ENCODE measurements around the gene TANC1.

The TANC1 gene

DNA sequence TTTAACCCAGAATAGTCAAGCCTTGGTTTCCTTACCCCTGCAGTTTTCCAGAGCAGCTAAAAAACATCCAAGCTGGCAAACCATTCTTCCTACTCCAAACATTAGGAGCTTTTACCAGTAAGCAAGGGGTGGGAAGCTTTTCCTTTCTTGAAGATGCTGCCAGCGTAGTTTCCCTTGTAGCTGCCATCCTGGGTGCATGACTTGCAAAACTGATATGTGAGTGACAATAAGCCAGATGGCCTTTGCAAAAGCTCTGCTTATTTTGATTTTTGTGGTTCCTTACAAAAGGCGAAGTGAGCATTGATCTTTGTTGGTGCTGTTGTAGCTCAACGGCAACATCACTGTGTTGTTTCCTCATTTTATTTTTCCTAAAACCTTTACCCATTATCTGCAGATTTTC is 179.2 kb downstream of the TANC1 start:
- no peak for DNase-seq (ENCODE audit: low read depth)
- no peak overlapping the region for H3K4me3 ChIP-seq (replicated peaks; ENCODE audit: low read depth, low read length)
- TF ChIP-seq, protein P1, sequence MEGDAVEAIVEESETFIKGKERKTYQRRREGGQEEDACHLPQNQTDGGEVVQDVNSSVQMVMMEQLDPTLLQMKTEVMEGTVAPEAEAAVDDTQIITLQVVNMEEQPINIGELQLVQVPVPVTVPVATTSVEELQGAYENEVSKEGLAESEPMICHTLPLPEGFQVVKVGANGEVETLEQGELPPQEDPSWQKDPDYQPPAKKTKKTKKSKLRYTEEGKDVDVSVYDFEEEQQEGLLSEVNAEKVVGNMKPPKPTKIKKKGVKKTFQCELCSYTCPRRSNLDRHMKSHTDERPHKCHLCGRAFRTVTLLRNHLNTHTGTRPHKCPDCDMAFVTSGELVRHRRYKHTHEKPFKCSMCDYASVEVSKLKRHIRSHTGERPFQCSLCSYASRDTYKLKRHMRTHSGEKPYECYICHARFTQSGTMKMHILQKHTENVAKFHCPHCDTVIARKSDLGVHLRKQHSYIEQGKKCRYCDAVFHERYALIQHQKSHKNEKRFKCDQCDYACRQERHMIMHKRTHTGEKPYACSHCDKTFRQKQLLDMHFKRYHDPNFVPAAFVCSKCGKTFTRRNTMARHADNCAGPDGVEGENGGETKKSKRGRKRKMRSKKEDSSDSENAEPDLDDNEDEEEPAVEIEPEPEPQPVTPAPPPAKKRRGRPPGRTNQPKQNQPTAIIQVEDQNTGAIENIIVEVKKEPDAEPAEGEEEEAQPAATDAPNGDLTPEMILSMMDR (IDR thresholded peaks at IDR 0.05; ENCODE audit: low read length, missing control alignments), result no peak

DNA sequence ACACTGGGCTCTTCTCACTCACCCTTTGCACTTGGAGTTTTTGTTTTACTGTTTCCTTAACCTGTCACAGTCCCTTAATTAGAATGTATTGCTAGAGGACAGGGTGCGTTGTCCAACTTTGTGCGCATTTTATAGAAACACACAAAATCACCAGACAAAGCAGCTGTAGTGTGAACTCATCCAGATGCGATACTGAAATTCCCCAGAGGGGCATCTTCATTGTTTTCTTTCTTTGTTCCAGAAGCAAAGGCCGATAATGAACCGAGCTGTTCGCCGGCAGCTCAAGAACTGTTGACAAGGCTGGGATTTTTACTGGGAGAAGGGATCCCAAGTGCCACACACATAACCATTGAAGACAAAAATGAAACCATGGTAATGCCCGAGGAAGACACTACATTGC is 180.5 kb downstream of the TANC1 start:
- TF ChIP-seq, protein P1 (IDR thresholded peaks at IDR 0.05; ENCODE audit: low read length, missing control alignments), result no peak
- no peak overlapping the region for H3K4me3 ChIP-seq (replicated peaks; ENCODE audit: low read depth, low read length)
- no peak for DNase-seq (ENCODE audit: low read depth)

DNA sequence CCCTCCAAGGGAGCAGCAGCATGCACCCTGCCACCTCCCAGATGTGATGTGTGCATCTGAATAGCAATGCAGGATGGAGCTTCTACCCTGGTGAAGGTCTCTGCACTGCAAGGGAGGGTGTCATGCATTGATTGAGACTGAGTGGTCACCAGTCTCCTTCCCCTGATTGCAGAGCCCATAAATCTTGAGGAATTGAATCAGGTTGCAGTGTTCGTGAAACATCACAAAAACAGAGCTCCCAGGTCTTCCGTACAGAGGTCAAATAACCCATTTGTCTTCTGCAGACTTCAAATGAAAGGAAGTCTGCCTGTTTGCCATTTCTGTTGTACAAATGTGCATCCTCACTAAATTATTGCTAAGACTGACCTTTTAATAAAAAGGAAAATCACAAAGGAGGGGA is 181.3 kb downstream of the TANC1 start:
- no peak for DNase-seq (ENCODE audit: low read depth)
- H3K4me3 ChIP-seq (replicated peaks; ENCODE audit: low read depth, low read length), result no peak overlapping the region
- TF ChIP-seq, protein P1 (IDR thresholded peaks at IDR 0.05; ENCODE audit: low read length, missing control alignments), result no peak

DNA sequence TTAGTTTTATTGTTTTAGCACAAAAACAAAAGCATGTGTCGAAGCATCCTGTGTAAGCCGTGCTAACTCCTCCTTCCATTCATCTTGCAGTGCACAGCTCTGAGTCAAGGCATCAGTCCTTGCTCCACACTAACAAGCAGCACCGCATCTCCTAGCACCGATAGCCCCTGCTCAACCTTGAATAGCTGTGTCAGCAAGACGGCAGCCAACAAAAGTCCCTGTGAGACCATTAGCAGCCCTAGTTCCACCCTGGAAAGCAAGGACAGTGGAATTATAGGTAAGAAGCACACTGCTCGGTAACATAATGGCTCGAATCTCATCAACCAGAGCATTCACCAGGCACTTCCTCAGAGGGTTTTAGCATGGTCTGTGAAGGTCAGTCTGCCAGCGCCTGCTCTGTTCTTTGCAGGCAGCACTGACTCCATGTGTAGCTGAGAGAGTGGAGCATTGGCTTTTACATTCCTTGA is 181.9 kb downstream of the TANC1 start:
- H3K4me3 ChIP-seq (replicated peaks; ENCODE audit: low read depth, low read length), result no peak overlapping the region
- TF ChIP-seq, protein P1 (IDR thresholded peaks at IDR 0.05; ENCODE audit: low read length, missing control alignments), result no peak
- peak; percentile 47 for DNase-seq (ENCODE audit: low read depth)

DNA sequence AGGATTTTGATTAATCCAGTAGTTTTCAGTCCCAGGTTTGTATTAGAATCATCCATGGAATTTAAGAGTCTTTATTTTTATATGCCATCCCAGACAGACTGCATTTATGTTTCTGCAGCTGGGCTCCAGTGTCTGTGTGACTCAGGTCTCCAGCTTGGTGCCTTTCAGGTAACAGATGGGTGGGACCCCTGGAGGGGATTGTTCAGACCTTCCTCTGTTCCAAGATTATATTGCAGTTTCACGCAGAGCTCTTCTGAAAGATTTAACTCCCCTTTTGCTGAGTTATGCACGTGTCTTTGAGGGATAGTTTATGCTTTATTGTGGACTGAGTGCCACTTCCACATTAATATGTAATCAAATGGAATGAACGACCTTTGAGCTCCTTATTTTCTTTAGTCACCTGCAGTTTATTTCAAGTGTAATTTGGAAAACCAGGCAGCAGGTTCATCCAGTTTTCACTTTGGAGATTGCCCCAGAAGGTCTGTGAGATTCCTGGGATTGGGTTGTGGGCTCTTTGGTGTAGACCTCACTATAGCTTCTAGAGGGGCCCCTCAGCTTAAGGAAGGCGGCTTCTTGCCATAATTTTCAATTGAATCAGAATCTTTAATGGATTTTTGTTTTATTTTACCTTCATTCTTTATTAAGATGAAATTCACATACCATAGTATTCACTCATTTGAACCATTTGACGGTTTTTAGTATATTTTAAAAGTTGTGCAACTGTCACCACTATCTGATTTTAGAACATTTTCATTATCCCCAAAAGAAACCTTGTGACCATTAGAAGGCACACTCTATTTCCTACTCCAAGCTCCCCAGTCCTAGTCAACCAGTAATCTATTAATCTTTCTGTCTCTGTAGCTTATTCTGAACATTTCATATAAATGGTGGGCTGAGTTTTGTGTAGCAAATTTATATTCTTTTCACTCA is 183.0 kb downstream of the TANC1 start:
- H3K4me3 ChIP-seq (replicated peaks; ENCODE audit: low read depth, low read length), result no peak overlapping the region
- TF ChIP-seq, protein P1 (IDR thresholded peaks at IDR 0.05; ENCODE audit: low read length, missing control alignments), result no peak
- DNase-seq (ENCODE audit: low read depth), result no peak

DNA sequence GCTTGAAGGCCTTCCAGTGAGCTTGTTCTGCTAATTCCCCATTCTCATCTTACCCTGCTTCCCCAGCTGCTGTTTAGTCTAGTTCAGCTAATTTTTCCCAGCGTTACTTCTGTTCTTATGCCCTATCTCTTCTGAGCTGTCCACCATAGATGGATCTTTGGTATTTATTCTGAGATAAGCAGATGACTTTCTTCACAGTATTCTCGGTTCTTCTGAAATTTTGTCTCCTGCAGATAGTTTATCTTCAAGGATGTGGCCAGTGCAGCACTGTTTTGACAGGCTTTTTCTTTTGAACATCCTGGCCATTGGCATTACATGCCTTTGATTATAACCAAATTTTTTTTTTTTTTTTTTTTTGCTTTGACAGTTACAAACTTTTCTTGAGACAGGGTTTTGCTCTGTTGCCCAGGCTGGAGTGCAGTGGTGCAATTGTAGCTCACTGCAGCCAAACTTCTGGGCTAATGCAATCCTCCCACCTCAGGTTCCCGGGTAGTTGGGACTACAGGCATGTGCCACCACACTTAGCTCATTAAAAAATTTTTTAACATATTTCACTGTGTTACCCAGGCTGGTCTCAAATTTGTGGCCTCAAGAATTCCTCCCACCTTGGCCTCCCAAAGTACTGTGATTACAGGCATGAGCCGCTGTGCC is 183.8 kb downstream of the TANC1 start:
- no peak overlapping the region for H3K4me3 ChIP-seq (replicated peaks; ENCODE audit: low read depth, low read length)
- no peak for DNase-seq (ENCODE audit: low read depth)
- TF ChIP-seq, protein P1 (IDR thresholded peaks at IDR 0.05; ENCODE audit: low read length, missing control alignments), result no peak
